Fibroblast of skin of left quadriceps (primary cell): ENCODE results near the gene CRYGB.
"Not testable (repeated sequence)": the region's sequence is repeated elsewhere in the genome, so short reads cannot be mapped to it uniquely, and the experiment has no call there.

Experiments
- DNase-seq, 2 experiments: peaks; one replicate each; pipeline ENCODE4 v3.0.0-alpha.2; 2013; ENCODE audit warnings: low read depth in 2 of 2

The CRYGB gene

DNA sequence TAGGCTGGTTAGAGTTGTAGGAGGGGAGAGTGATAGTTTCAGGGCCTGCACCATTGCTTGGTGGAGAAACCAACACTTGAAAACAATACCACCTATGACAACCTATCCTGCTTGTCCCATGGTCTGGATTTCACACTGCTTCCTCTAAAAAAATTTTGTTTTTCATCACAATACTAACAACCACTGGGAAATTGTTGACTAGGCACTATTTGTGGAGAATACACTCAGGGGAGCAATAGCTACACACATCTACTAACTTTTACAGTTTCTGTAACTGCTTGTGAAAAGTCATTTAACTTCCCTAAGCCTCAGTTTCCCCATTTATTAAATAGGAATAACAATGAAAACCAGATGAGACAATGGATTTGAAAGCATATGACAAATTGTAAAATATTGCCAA is 4.1 kb upstream of the CRYGB start:
- DNase-seq, result no peak

DNA sequence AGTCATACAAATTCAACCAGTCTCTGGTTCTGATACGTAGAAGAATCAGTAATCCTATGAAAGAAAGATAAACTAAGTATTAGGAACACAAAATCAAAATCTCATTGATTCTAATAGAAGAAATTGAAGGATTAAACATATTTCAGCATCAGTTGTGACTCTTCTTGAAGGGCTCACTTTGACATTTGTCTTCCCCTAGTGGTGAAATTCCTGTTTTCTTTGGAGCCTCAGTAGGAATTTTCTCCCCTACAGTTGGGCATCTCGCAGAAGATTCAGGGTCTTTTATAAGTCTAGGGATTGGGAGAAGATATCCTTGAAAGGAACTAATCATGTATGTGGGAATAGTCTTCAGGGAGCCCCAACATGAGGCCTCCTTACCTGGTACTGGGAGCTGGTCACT is 2.8 kb upstream of the CRYGB start:
- no peak for DNase-seq

DNA sequence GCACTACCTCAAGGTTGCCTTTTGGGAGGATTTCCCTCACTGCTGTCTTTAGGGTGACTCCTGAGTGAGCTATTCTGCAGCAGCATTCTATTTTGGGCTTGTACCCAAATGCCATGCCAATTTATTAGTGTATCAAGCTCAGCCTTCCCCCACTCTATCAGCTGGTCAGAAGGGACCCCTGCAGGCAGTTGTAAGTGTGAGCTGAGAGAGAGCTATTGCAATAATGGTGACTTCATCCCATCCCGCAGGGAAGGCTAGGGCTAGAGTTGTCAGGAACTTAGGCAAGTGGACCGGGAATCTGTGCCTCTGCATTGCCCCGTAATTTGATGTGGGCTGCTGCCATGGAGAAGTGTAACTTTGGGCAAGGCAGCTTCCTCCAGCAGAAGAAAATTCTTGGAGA is 1.8 kb upstream of the CRYGB start:
- no peak for DNase-seq

GRCh38 chr2:208147008-208147407 is 1.1 kb upstream of the CRYGB start:
- DNase-seq, result no peak

GRCh38 chr2:208142925-208143799 is 2.8 kb downstream of the CRYGB start:
- no peak for DNase-seq

DNA sequence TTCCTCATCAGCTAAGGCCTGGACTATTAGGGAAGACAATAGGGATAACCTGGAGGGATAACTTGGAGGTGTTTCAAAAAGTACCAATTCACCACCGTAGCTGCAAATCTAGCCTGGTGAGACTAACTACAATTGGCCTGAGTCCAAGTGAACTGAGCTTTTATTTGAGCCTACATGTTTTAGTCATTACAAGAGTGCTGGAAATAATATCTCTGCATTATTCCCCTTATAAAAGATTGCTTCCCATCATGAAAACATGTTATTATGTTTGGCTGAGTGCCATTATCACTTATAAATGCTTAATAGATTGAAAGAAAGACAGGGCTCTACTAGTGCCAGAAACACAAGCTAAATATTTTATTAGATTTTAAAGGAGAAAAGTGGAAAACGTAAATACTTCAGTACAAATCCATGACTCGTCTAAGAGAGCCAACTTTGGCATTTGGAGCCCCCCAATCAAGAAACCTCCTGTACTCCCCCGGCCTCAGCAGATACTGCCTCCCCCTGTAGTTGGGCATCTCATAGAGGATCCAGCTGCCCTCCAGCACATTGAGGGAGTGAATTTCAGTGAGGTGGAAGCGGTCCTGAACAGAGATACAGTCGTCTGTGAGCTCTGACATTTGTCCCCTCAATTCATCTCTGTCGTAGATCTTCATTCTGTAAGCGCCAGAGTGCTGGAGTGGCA is 3.6 kb downstream of the CRYGB start:
- peak; percentile 1 for DNase-seq

DNA sequence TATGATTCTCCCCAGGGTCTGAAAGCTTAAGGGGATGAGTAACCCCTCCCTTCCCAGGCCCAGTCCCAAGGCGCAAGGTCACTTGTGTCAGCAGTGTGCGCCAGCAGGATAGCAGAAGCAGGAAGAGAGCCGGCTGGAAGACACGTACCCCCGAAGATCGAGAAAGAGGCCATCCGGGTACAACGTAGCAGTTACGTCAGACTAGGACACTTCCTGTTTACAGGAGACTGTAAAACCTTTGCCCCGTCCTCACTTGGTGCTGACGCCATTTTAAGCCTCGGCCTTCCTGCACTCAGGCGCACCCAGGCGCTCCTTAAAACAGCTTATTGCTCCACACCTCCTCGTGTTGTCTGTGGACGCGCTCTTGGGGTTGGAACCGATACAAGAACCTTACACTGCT is 6.5 kb downstream of the CRYGB start:
- no peak for DNase-seq

DNA sequence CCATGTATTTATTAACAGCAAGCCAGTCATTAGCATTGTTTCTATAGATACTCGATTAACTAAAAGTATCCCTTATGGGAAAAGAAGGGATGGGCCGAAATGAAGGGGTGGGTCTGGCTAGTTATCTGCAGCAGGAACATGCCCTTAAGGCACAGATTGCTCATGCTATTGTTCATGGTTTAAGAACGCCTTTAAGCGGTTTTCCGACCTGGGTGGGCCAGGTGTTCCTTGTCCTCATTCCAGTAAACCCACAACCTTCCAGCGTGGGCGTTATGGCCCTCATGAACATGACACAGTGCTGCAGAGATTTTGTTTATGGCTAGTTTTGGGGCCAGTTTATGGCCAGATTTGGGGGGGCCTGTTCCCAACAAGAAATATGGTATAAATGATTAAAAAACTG is 7.6 kb downstream of the CRYGB start:
- DNase-seq, result not testable (repeated sequence)

- DNase-seq, result no peak
Observed at GRCh38 chr2:208136716-208137094, 9.3 kb downstream of the CRYGB start.

- DNase-seq, result no peak
Observed at GRCh38 chr2:208135794-208136715, 9.9 kb downstream of the CRYGB start.

GRCh38 chr2:208134928-208135586 is 10.9 kb downstream of the CRYGB start:
- no peak for DNase-seq

DNA sequence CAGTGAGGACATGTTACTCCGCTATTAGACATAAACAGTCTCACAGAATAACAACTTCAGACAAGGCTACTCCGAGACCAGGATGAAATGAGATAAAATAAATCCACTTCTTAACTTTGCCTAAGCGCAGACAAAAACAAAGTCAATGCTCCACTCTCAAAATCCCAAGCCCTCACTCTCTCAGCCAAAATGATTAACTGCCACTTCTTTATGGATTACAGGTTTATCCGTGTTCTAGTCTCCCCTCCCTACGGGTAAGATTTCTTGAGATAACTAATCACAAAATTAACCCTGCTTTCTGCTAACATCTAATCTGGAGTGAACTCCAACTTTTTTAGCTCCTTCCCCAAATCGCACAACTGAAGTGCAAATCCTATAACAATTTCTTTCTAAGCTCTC is 15.2 kb downstream of the CRYGB start:
- no peak for DNase-seq

DNA sequence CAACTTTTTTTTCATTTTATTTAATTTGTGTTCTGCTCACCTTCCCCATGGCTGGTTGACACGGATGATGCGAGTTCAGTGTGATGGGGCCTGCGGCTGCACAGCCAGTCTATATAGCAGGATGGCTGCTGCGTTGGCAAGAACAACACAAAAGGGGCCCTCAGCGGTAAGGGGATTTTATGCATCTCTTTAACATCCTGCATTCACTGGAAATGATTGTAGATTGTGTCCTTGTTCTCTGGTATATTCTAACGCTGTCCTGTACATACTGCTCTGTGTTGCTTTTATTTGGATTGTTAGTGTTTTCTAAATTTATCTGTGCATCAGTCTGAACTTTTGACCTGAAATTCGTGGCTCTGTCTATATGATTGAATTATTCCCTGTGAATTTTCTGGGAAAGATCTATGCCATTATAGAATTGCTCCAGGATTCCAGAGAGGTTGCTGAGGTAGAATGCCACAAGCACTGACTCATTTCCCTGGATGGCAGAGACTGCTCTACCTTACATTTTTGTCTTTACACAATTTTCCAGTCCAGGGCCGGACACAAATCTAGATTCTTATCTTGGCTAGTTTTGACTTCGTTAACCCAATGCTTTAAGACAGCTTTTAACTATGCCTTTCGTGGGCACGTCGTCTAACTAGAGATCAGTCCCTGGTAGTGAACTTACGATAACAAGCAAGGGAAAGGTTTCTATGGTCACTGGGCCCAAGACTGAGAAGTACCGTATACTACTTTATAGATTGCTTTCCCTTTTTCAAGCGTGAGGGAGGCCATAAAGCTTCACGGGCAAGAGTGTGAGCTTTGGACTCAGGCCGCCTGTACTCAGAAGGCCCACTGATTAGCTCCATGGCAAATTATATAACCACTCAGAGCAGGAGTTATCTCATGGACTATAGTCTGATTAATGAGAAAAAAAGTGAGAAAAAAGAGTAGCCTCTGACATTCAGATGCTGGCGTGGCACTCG is 15.9 kb downstream of the CRYGB start, which contains the start of gene CRYGC:
CRYGC (minus strand) TSS at position 85 of the 968 bp plus-strand sequence; CDS start at position 49, 36 bp downstream.
- DNase-seq, result no peak

GRCh38 chr2:208128136-208128535 is 17.8 kb downstream of the CRYGB start:
- no peak for DNase-seq

- DNase-seq, result no peak
Observed at GRCh38 chr2:208127090-208127489, 18.9 kb downstream of the CRYGB start.

GRCh38 chr2:208125251-208125650 is 20.7 kb downstream of the CRYGB start:
- DNase-seq, result no peak

DNA sequence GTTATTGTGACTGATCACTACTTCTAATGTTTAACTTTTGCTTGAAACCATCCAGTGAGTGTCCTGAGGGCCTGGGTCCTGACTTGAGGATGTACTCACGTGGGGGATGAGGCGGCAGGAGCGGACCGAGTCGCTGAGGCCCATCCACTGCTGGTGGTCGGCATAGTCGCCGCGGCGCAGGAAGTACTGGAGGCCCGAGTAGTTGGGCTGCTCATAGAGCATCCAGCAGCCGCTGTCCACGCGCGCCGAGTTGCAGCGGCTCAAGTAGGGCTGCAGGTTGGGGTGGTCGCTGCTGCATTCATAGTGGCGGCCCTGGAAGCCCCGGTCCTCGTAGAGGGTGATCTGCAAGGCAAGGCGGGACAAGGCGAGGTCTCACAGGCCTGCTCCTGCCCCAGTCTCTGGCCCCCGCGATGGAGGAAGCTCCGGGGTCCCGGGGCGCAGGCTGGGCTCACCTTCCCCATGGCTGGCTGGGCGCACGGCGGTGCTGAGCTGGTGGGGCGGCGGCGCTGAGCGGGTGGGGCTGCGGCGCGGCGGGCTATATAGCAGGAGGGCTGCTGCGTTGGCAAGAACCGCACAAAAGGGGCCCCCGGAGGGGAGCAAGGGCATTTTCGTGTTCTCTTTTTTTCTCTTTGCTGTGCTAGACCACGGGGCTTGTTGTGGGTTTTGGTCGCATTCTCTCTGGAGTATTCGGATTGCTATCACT is 21.8 kb downstream of the CRYGB start, which contains the start of gene CRYGD:
CRYGD (minus strand) TSS at position 512 of the 703 bp plus-strand sequence; CDS start at position 461, 51 bp downstream.
- DNase-seq, result not testable (repeated sequence)

DNA sequence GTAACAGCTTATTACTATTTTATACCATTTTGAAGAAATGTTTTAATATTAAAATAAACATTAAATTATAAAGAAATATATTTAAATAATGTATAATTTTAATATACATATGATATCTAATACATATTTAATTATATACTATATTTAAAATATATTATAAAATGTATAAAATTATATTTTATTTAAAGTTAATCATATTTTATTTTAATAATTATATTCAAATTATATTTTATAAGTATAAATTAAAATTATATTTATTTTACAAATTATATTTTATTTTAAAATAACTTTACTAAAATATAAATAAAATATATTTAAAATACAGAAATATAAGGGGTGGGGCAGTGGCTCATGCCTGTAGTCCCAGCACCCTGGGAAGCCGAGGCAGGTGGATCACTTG is 23.7 kb downstream of the CRYGB start:
- no peak for DNase-seq

DNA sequence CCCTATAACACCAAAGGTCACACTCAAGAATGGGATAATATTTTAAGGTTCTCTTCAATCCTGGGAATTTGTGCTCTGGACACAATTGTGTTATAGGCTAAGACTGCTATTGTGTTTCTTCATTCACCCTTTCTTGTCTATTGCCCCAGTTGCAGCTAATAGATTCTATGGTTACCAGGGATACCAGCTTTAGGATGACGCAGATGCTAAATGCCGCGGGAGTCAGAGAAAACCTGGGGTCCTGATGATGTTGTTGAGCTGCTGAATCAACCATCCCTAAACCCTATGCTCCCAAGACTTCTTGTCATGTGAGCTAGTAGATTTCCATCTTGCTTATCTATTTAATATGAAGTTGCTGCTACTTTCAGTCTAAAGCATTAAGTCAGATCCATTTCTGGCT is 27.0 kb downstream of the CRYGB start:
- no peak for DNase-seq
